GM19240 (cell line): Measurements from ENCODE around the gene TYW1.
"Not testable (repeated sequence)": the region's sequence is repeated elsewhere in the genome, so short reads cannot be mapped to it uniquely, and the experiment has no call there.

Source experiments
- DNase-seq: peaks from one replicate; pipeline ENCODE4 v3.0.0; 2011; ENCODE audit warnings: low spot score; ENCODE audit not compliant: insufficient read length

Gene TYW1

GRCh38 chr7:67233506-67233905 is 236.9 kb downstream of the TYW1 start:
- not testable (repeated sequence) for DNase-seq

GRCh38 chr7:67236216-67236615 is 239.6 kb downstream of the TYW1 start:
- not testable (repeated sequence) for DNase-seq

GRCh38 chr7:67242871-67243270 is 246.2 kb downstream of the TYW1 start:
- DNase-seq, result not testable (repeated sequence)

- DNase-seq, result not testable (repeated sequence)
Measured at GRCh38 chr7:67248364-67248763, 251.7 kb downstream of the TYW1 start.

GRCh38 chr7:67251986-67252558 is 255.4 kb downstream of the TYW1 start:
- DNase-seq, result no peak

GRCh38 chr7:67255076-67255475 is 258.4 kb downstream of the TYW1 start:
- DNase-seq, result not testable (repeated sequence)

- not testable (repeated sequence) for DNase-seq
Measured at GRCh38 chr7:67257779-67258178, 261.1 kb downstream of the TYW1 start.

GRCh38 chr7:67259363-67259762 is 262.7 kb downstream of the TYW1 start:
- DNase-seq, result not testable (repeated sequence)

- not testable (repeated sequence) for DNase-seq
Measured at GRCh38 chr7:67260166-67260586, 263.5 kb downstream of the TYW1 start.

- DNase-seq, result not testable (repeated sequence)
Measured at GRCh38 chr7:67264000-67264399, 267.4 kb downstream of the TYW1 start.

GRCh38 chr7:67266070-67266469 is 269.4 kb downstream of the TYW1 start:
- DNase-seq, result not testable (repeated sequence)

GRCh38 chr7:67267914-67268313 is 271.3 kb downstream of the TYW1 start:
- no peak for DNase-seq

GRCh38 chr7:67269916-67270315 is 273.3 kb downstream of the TYW1 start:
- DNase-seq, result not testable (repeated sequence)
